GM18873 (cell line): Measurements from ENCODE around the gene DLD.
"Not testable (repeated sequence)": the region's sequence is repeated elsewhere in the genome, so short reads cannot be mapped to it uniquely, and the experiment has no call there.

Experiments
- ATAC-seq: cut with Tn5 transposase; IDR thresholded peaks from one replicate; pipeline ENCODE4 v1.9.1; 2021; ENCODE audit warnings: mild to moderate bottlenecking, moderate library complexity, moderate number of reproducible peaks; ENCODE audit not compliant: unreplicated experiment, low FRiP score

The DLD gene

DNA sequence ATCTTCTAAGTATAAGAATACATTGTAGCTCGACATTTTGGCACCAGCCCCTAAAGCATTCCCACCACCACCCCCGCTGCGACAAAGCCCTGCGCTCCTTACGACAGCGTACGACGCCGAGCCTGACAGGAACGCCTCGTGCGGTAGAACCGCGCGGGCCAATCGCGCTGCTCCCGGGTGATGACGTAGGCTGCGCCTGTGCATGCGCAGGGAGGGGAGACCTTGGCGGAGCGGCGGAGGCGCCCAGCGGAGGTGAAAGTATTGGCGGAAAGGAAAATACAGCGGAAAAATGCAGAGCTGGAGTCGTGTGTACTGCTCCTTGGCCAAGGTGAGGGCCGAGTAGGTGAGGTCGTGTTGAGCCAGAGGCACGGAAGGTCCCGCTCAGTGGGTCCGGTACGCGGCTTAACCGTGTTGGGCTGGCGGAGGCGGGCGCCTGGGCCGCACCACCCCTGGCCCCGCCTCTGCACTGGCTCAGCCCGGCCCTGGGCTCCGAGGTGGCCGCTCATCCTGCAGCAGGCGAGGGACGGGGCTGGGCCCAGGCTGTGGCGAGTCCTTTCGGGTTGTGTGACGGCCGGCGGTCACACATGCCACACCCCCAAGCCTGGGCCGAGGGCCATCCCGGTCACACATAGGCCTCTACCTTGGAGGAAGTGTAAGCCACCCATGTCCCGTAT lies at the start of gene DLD:
DLD (plus strand) TSS at position 222 of the 674 bp plus-strand sequence; CDS start at position 290, 68 bp downstream.
- ATAC-seq, result peak; percentile 98

- no peak for ATAC-seq
Measured at GRCh38 chr7:107842213-107842612, 48.8 kb upstream of the DLD start.

DNA sequence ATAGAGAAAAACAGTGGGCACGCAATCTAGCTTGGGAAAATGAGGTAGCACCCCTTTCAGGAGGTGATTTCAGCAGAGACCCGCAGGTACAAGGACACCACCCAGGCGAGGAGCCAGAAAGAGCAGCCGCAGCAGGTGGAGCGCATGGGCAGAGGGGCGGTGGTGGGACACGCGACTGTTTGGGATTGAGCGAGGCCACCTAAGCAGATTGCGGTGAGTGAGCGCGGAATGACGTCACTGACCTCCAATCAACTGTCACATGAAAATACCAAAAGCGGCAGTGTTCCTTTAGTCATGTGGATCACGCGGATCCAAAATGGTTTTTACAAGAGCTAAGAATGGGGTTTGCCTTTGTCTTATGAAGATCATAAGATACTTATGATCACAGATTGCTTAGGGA lies 47.8 kb upstream of the DLD start:
- no peak for ATAC-seq

GRCh38 chr7:107846324-107846723 lies 44.7 kb upstream of the DLD start:
- no peak for ATAC-seq

DNA sequence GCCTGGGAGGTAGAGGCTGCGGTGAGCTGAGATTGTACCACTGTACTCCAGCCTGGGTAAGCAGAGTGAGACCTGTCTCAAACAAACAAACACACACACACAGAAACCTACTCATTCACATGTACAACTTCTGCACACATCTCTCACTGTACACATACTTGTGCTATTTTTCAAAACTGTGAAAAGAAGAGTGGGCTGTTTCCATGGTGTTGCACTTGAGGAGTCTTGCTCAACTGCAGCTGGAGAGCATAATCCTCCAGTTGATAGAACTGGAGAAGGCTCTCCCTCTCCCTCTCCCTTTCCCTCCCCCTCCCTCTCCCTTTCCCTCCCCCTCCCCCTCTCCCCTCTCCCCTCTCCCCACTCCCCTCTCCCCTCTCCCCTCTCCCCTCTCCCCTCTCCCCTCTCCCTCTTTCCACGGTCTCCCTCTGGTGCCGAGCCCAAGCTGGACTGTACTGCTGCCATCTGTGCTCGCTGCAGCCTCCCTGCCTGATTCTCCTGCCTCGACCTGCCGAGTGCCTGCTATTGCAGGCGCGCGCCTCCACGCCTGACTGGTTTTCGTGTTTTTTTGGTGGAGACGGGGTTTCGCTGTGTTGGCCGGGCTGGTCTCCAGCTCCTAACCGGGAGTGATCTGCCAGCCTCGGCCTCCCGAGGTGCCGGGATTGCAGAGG lies 43.7 kb upstream of the DLD start:
- ATAC-seq, result no peak

GRCh38 chr7:107847836-107848175 lies 43.2 kb upstream of the DLD start:
- not testable (repeated sequence) for ATAC-seq

GRCh38 chr7:107848211-107848610 lies 42.8 kb upstream of the DLD start:
- ATAC-seq, result not testable (repeated sequence)

DNA sequence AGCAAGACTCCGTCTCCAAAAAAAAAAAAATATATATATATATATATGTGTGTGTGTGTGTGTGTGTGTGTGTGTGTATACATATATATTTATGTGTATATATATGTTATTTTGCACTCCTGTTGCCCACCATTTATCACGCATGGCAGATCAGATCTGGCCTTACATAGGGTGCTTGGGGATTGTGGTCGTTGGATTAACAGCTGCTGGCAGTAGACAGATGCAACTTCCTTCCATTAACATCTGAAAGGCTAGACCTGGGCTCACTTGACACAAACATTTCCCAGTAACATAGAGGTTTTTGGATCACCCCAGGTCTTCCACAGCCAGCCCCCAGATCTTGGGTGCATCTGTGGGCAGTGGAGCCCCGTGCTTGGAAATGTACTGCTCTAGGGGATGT lies 40.8 kb upstream of the DLD start:
- ATAC-seq, result no peak

DNA sequence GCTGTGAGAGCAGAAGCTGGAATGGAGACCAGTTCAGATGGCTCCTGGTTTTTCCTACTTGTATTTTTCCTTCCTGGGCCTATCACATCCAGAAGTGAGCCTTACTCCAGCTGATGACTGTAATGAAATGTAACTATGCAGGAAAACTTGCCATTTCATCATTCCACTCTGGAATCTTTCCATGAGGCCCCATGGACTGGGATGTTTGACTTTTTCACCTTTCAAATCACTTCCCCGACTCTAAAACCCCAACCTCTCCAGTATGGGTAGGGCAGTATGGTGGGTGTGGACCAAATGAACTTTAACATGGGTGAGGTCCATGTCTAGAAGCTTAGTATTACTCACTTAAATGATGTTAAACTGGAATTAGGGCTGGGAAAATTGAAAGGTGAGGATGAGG lies 40.3 kb upstream of the DLD start:
- ATAC-seq, result no peak

- ATAC-seq, result no peak
Measured at GRCh38 chr7:107854454-107854853, 36.5 kb upstream of the DLD start.

DNA sequence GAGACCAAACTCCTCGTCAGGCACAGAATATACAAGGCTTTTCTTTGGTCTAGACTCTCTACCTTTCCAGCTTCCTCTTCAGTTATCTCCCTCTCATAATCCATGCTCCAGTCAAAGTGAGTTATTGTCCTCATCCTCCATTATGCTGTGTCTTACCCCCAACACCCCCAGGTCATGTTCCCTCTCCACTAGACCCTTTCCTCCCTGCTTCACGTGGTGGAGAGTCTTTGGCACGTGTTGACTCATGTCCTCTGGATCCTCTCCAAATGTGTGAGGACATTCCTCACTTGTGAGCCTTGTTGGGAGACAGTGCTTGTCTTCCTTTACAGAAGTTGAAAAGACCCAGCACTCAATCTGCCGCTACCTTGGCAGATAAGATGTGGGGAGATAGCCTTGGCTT lies 36.0 kb upstream of the DLD start:
- ATAC-seq, result no peak

- no peak for ATAC-seq
Measured at GRCh38 chr7:107856806-107857540, 34.0 kb upstream of the DLD start.

GRCh38 chr7:107857541-107857912 lies 33.5 kb upstream of the DLD start:
- no peak for ATAC-seq

DNA sequence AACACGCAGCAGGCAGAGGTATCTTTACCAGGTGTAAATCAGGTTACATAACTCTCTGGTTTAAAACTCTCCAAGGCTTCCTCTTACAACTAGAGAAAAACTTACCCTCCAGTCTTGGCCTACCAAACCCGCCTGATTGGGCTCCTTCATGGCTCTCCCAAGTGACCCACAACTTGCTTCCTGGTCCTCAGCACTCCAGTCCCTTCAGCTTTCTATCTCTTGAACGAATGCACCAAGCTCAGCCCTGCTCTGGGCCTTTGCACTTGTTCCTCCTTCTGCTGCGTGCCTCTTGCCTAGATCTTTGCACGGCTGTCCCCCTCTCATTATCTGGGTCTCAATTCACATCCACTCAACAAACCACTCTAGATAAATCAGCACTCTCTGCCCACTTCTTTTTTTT lies 32.7 kb upstream of the DLD start:
- no peak for ATAC-seq

- no peak for ATAC-seq
Measured at GRCh38 chr7:107860279-107860961, 30.6 kb upstream of the DLD start.

- ATAC-seq, result no peak
Measured at GRCh38 chr7:107860981-107861652, 29.9 kb upstream of the DLD start.

- no peak for ATAC-seq
Measured at GRCh38 chr7:107865956-107866775, 24.8 kb upstream of the DLD start.

GRCh38 chr7:107867858-107868466 lies 23.0 kb upstream of the DLD start:
- ATAC-seq, result no peak

DNA sequence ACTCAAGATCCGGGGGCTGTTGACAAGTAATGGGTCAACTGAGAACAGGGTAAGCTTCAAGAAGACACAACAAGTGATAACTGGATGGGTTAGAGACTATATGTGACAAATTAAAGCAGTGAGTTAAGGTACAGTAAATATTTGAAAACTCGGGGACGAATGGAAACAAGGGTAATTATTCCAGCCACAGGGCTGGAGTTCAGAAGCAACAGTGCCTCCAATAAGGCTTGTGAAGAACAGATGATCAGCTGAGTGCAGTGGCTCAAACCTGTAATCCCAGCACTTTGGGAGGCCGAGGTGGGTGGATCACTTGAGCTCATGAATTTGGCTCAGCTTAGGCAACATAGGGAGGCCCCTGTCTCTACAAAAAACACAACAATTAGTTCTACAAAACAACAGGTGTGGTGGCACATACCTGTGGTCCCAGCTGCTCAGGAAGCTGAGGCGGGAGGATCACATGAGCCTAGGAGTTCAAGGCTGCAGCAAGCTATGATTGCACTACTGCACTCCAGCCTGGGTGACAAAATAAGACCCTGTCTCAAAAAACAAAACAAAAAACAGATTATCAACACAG lies 20.5 kb upstream of the DLD start:
- no peak for ATAC-seq
